NCI-H1436 treated with DMSO at 0.1 percent for 48 hours (cell line): Measurements from ENCODE around the gene CCT7.

Experiments used
- DNase-seq: peaks from one replicate; lab custom pipeline; 2025; lab: John Stamatoyannopoulos, UW

Gene CCT7

GRCh38 chr2:73225513-73226360 is 8.4 kb upstream of the CCT7 start:
- DNase-seq, result no peak

- DNase-seq, result no peak
These were observed 7.0 kb upstream of the CCT7 start for GRCh38 chr2:73227086-73227485.

GRCh38 chr2:73228631-73229030 is 5.5 kb upstream of the CCT7 start:
- DNase-seq, result no peak

- no peak for DNase-seq
These were observed 1.5 kb upstream of the CCT7 start for GRCh38 chr2:73232403-73233153.

- peak; percentile 96 for DNase-seq
These were observed 765 bp upstream of the CCT7 start, which contains the start of gene PRADC1 for GRCh38 chr2:73233154-73233931. Gene PRADC1, minus strand, starts transcription at chr2:73233239. Its CDS starts 79 bp downstream, at chr2:73233160.

- no peak for DNase-seq
These were observed 1.4 kb downstream of the CCT7 start for GRCh38 chr2:73235315-73236028.

- no peak for DNase-seq
These were observed 3.1 kb downstream of the CCT7 start for GRCh38 chr2:73237168-73237567.

- DNase-seq, result no peak
These were observed 4.0 kb downstream of the CCT7 start for GRCh38 chr2:73238149-73238548.

- no peak for DNase-seq
These were observed 4.9 kb downstream of the CCT7 start for GRCh38 chr2:73238976-73239375.

- no peak for DNase-seq
These were observed 5.7 kb downstream of the CCT7 start for GRCh38 chr2:73239776-73240175.

GRCh38 chr2:73243884-73244570 is 9.9 kb downstream of the CCT7 start:
- no peak for DNase-seq

- no peak for DNase-seq
These were observed 10.5 kb downstream of the CCT7 start for GRCh38 chr2:73244580-73244979.

- no peak for DNase-seq
These were observed 12.7 kb downstream of the CCT7 start for GRCh38 chr2:73246850-73247249.

- DNase-seq, result no peak
These were observed 15.5 kb downstream of the CCT7 start for GRCh38 chr2:73249636-73250035.

GRCh38 chr2:73250872-73251846 is 17.1 kb downstream of the CCT7 start:
- no peak for DNase-seq

- no peak for DNase-seq
These were observed 18.3 kb downstream of the CCT7 start for GRCh38 chr2:73252238-73253027.

- DNase-seq, result no peak
These were observed 19.3 kb downstream of the CCT7 start for GRCh38 chr2:73253400-73253799.

- no peak for DNase-seq
These were observed 19.8 kb downstream of the CCT7 start for GRCh38 chr2:73253901-73254300.

GRCh38 chr2:73254343-73255006 is 20.4 kb downstream of the CCT7 start:
- no peak for DNase-seq
